Central memory CD8-positive, alpha-beta T cell (primary cell): ENCODE data around the gene HBB.

Source experiments
- ATAC-seq: fragments of 150-1000 bp; cut with Tn5 transposase; replicated peaks from 2 replicates; pipeline ENCODE4 v1.10.0; 2022; ENCODE audit warnings: mild to moderate bottlenecking, moderate FRiP score, moderate number of reproducible peaks; ENCODE audit not compliant: poor library complexity, severe bottlenecking; ENCODE audit errors: extremely low read depth
- DNase-seq, 2 donors: peaks; one replicate each; pipeline ENCODE4 v3.0.0; 2021; ENCODE audit warnings: low spot score in 2 of 2
- H3K27ac Mint-ChIP-seq: one replicate; pipeline ENCODE4 v1.8.0; 2022; ENCODE audit warnings: low read depth, mild to moderate bottlenecking, moderate library complexity, mixed read lengths
- H3K27me3 Mint-ChIP-seq: one replicate; pipeline ENCODE4 v1.8.0; 2022; ENCODE audit warnings: mixed read lengths
- H3K36me3 Mint-ChIP-seq: one replicate; pipeline ENCODE4 v1.8.0; 2022; ENCODE audit warnings: mild to moderate bottlenecking, moderate library complexity, mixed read lengths; ENCODE audit not compliant: insufficient read depth
- H3K4me1 Mint-ChIP-seq: one replicate; pipeline ENCODE4 v1.8.0; 2022; ENCODE audit warnings: mixed read lengths
- H3K4me3 Mint-ChIP-seq: one replicate; pipeline ENCODE4 v1.8.0; 2022; ENCODE audit warnings: mild to moderate bottlenecking, moderate library complexity, mixed read lengths
- H3K9me3 Mint-ChIP-seq: one replicate; pipeline ENCODE4 v1.8.0; 2022; ENCODE audit warnings: mixed read lengths

The HBB gene

DNA sequence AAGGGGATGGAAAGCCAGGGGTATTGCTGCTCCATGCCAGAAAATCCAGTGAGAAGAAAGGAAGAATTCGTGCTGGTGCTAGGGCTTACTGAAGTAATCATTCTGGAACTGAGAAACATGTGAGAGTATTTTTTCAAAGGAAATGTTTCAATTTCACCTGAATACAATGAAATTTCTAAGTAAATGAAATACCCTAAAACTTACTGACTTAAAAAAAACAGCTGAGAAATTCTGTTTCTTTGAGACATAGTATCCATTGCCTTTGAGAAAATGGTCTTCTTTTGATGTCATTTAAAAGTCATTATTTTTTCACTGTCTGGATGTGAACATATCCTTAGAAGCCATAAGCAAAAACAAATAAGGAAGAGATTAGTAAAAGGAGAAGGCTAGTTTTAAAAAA lies 26.3 kb downstream of the HBB start, which contains the start of gene OR51V1:
OR51V1 (minus strand) TSS at position 101 of the 400 bp plus-strand sequence; CDS start at position 101, 0 bp downstream.
- DNase-seq (no peak), ATAC-seq (no peak)
- no peaks in the 10 kb centered on the region for H3K27me3 Mint-ChIP-seq
- H3K36me3 Mint-ChIP-seq, result no peaks in the 10 kb centered on the region
- no peaks in the 10 kb centered on the region for H3K9me3 Mint-ChIP-seq
- H3K4me1 Mint-ChIP-seq, result no peaks in the 10 kb centered on the region
- no peak within 1 kb of the TSS for H3K4me3 Mint-ChIP-seq
- no peak within 1 kb of the TSS for H3K27ac Mint-ChIP-seq

DNA sequence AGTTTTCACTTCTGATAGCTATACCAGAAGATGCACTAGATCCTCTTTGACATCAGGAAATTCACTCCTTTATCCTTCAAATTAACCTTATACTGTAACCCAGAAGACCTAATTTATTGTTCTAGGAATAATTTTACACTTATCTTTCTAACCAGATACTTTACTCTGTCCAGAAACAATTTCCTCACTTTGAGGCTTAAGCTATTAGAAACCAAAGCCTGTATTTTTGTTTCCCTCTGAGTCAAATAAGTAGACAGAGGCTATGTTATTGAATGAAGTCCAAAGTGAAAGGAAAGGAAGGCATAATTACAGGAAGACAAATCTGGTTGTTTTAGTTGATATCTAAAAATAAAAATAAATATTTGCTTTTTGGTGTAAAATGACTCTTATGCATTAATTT lies 28.6 kb downstream of the HBB start:
- H3K4me3 Mint-ChIP-seq, result no peak overlapping the region
- no peaks in the 10 kb centered on the region for H3K27me3 Mint-ChIP-seq
- DNase-seq (no peak), ATAC-seq (no peak)
- no peaks in the 10 kb centered on the region for H3K4me1 Mint-ChIP-seq
- no peaks in the 10 kb centered on the region for H3K9me3 Mint-ChIP-seq
- H3K36me3 Mint-ChIP-seq, result no peaks in the 10 kb centered on the region
- H3K27ac Mint-ChIP-seq, result no peak overlapping the region

DNA sequence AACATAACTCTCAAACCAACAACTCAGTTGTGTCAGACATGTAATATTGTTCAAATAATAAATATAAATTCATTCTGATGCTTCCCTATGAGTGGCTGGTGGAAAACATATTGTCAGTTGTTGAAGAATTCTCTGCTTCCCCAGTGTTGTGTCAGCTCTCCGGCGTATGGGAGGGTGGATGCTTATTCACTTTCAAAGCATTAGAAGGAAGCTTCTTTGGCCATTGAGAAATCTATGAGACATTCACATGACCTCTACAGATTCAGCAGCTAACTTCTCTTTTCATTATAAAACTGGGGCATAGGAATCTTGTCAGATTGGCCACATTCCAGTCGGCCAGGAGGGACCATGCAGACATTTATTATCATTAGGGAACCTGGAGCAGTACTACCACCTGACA lies 29.3 kb downstream of the HBB start:
- Mint-ChIP-seq H3K27ac (no peak overlapping the region), H3K27me3 (no peaks in the 10 kb centered on the region), H3K9me3 (no peaks in the 10 kb centered on the region), H3K4me3 (no peak overlapping the region), H3K36me3 (no peaks in the 10 kb centered on the region), H3K4me1 (no peaks in the 10 kb centered on the region)
- ATAC-seq, result no peak
- no peak for DNase-seq

DNA sequence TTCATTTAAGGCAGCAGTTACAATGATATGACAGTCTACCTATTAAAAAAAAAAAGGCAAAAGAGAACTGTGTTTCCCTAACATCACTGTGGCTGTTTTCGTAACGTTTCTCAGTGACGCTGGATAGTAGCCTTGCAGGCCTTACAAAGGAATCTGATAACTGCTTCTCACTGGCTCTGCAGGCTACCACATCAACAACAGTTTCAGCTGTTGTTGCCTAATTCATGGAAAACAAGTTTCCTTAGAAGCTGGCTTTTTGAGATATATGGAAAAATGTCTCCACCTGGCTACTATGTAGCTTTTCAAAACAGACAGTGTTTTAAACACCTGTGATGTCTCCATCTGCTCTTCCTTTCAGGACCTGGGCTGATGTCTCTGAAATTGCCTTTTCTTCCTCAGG lies 30.1 kb downstream of the HBB start:
- Mint-ChIP-seq H3K27me3 (no peaks in the 10 kb centered on the region), H3K27ac (no peak overlapping the region), H3K4me1 (no peaks in the 10 kb centered on the region), H3K9me3 (no peaks in the 10 kb centered on the region), H3K36me3 (no peaks in the 10 kb centered on the region), H3K4me3 (no peak overlapping the region)
- ATAC-seq (no peak), DNase-seq (no peak)

DNA sequence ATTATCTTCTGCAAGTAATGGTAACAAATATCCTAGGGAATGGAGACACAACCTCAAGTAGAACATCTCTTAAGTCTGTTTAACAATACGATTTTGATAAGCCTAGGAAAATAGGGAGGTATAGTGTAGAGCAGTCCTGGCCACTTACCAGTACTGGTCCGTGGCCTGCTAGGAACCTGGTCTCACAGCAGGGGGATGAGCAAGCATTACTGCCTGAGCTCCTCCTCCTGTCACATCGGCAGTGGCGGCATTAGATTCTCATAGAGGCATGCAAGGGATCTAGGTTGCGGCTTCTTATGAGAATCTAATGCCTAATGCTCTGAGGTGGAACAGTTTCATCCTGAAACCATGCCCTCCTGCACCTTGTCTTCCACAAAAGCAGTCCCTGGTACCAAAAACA lies 30.8 kb downstream of the HBB start:
- no peak overlapping the region for H3K4me3 Mint-ChIP-seq
- peaks cover 6% of the 10 kb centered on the region for H3K9me3 Mint-ChIP-seq
- ATAC-seq (no peak), DNase-seq (no peak)
- no peaks in the 10 kb centered on the region for H3K36me3 Mint-ChIP-seq
- no peak overlapping the region for H3K27ac Mint-ChIP-seq
- H3K4me1 Mint-ChIP-seq, result no peaks in the 10 kb centered on the region
- H3K27me3 Mint-ChIP-seq, result no peaks in the 10 kb centered on the region

DNA sequence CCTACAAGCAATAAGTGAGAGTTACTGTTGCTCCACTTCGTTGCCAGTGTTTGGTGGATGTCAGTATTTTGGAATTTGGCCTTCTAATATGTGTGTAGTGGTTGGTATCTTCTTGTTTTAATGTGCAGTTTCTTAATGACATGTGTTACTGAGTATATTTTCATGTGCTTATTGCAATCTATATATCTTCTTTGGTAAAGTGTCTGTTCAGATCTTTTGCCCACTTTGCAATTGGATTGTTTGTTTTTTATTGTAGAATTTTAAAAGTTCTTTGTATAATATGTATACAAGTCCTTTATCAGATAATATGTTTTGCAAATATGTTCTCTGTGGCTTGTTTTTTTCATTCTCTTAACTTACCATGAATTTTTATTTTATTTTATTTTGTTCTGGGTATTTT lies 34.1 kb downstream of the HBB start:
- H3K27me3 Mint-ChIP-seq, result no peaks in the 10 kb centered on the region
- no peaks in the 10 kb centered on the region for H3K4me1 Mint-ChIP-seq
- no peak overlapping the region for H3K4me3 Mint-ChIP-seq
- H3K9me3 Mint-ChIP-seq, result peaks cover 6% of the 10 kb centered on the region
- no peak for DNase-seq
- no peak for ATAC-seq
- no peaks in the 10 kb centered on the region for H3K36me3 Mint-ChIP-seq
- H3K27ac Mint-ChIP-seq, result no peak overlapping the region

DNA sequence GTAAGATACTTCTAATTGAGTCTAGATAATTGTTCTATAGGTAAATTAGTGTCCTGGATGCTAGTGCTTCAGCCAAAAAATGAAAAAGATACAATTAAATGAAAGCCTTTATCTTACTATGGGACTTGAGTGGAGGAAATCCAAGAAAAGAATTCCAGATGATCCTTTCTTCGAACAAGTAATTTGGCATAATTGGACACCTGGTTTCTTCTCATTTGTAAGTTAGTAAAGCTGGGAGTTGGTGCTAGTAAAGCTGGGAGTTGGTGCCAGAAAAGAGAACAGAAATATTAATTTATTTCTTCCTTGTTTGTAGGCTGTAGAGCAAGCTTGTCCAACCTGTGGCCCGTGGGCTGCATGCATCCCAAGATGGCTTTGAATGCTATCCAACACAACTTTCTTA lies 38.7 kb downstream of the HBB start:
- H3K27me3 Mint-ChIP-seq, result no peaks in the 10 kb centered on the region
- peaks cover 6% of the 10 kb centered on the region for H3K9me3 Mint-ChIP-seq
- no peaks in the 10 kb centered on the region for H3K36me3 Mint-ChIP-seq
- no peak overlapping the region for H3K4me3 Mint-ChIP-seq
- H3K4me1 Mint-ChIP-seq, result no peaks in the 10 kb centered on the region
- no peak for DNase-seq
- no peak for ATAC-seq
- no peak overlapping the region for H3K27ac Mint-ChIP-seq

DNA sequence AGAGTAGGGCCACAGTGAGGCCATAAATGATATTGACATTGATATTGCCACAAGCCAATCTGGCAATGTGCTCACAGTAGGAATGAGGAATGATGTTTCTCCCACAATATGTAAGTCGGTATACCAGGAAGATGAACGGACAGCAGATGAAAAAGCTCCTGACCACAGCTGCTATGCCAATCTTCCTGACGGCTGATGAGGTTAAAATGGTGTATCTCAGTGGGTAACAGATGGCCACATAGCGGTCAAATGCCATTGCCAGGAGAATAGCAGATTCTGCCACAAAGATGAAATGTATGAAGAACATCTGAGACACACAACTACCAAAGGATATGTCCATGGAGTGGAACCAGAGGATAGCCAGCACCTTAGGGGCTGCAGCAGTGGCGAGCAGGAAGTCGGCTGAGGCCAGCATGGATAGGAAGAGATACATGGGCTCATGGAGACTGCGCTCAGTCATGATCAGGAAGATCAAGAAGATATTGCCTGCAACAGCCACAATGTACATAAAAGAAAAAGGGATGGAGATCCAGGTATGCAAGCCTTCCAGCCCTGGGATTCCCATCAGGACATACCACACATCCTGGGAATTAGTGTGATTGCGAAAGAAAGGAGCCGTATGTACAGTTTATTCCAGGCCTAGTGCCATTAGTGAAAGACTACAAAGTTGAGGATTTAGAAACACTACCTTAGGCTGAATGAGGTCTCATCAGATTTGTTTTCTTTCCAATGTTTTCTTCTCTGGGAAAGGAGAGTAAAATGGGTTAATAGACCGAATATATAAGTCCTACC lies 48.6 kb downstream of the HBB start:
- no peak for ATAC-seq

More for the DNA sequence above, 48.6 kb downstream of the HBB start:
- no peak for DNase-seq
- Mint-ChIP-seq H3K4me1 (no peaks in the 10 kb centered on the region), H3K36me3 (no peaks in the 10 kb centered on the region), H3K4me3 (no peak overlapping the region), H3K27ac (no peak overlapping the region), H3K9me3 (no peaks in the 10 kb centered on the region), H3K27me3 (no peaks in the 10 kb centered on the region)
